ENCODE measurements around the gene LHX8. TPM values are rescaled to one million over a fixed set of nuclear protein-coding genes. Genes with fewer than 3 reads are reported as not detected.

The LHX8 gene
- total and polyA plus RNA-seq, 2 of the 13 experiments (the other 11 are each of a cell fraction or from before 2014, with no cell fraction given), result not detected

- no TSS peak for BruUV-seq (replicated peaks)
- no peak overlapping the region for H3K4me3 ChIP-seq (replicated peaks in 1 of 3; ENCODE audit: insufficient read depth in 1 of 3, low read depth in 2 of 3, low read length in 3 of 3)
- POLR2A ChIA-PET, result no interaction called here
- no peaks in the 10 kb centered on the region for H3K9me3 ChIP-seq (ENCODE audit: low read length)
- intact Hi-C loops (cut with micrococcal nuclease; ENCODE audit: unreplicated experiment) (no loop called here), in situ Hi-C loops (cut with HindIII; ENCODE audit: extremely low pct_ligation_motif_present, low pct_unique_long_range_greater_than_20kb) (no loop called here)
- no peak for TF ChIP-seq ZNF564 (CRISPR knock-in tag; IDR thresholded peaks at IDR 0.05)
- TF ChIP-seq ZNF543 (CRISPR knock-in tag; IDR thresholded peaks at IDR 0.05), result no peak
- TF ChIP-seq RNF2 (conservative IDR thresholded peaks at IDR 0.05; ENCODE audit: low read depth), result no peak
- TF ChIP-seq SIN3A (IDR thresholded peaks at IDR 0.05; ENCODE audit: borderline replicate concordance, low read depth, low read length), result no peak
- TF ChIP-seq CEBPZ (IDR thresholded peaks at IDR 0.05; ENCODE audit: low read length), result no peak
- no peak for TF ChIP-seq KLF12 (CRISPR knock-in tag; IDR thresholded peaks at IDR 0.05; ENCODE audit: borderline replicate concordance)
- no peak for TF ChIP-seq NAIF1 (CRISPR knock-in tag; IDR thresholded peaks at IDR 0.05; ENCODE audit: borderline replicate concordance)
- no peak for TF ChIP-seq NONO (IDR thresholded peaks at IDR 0.05)
- TF ChIP-seq NONO (CRISPR knock-in tag; conservative IDR thresholded peaks at IDR 0.05), result no peak
- TF ChIP-seq ZSCAN30 (CRISPR knock-in tag; IDR thresholded peaks at IDR 0.05), result no peak
- TF ChIP-seq CREB3 (CRISPR knock-in tag; IDR thresholded peaks at IDR 0.05), result no peak
- TF ChIP-seq PATZ1 (CRISPR knock-in tag; IDR thresholded peaks at IDR 0.05), result no peak
- no peak for TF ChIP-seq ONECUT2 (CRISPR knock-in tag; IDR thresholded peaks at IDR 0.05)
- no peak for TF ChIP-seq DDIT3 (CRISPR knock-in tag; IDR thresholded peaks at IDR 0.05)
- TF ChIP-seq PPARG (CRISPR knock-in tag; conservative IDR thresholded peaks at IDR 0.05), result no peak
- H4K20me1 ChIP-seq (ENCODE audit: insufficient read depth, low read length), result no peaks in the 10 kb centered on the region
- no peak overlapping the region for H3K4me2 ChIP-seq (ENCODE audit: low read depth, low read length)
- no peak for ATAC-seq
- FAIRE-seq, result no peak
- H3K79me2 ChIP-seq (ENCODE audit: insufficient read depth, low read length), result no peaks in the 10 kb centered on the region
- no peak overlapping the region for H3K27ac ChIP-seq (ENCODE audit: extremely low read length, insufficient read depth, low read length)
- no peaks in the 10 kb centered on the region for H3K4me1 ChIP-seq (ENCODE audit: insufficient read depth, low read length)
- H3K9ac ChIP-seq (ENCODE audit: insufficient read depth, low read depth, low read length), result no peak overlapping the region
- H3K36me3 ChIP-seq (replicated peaks in 1 of 2; ENCODE audit: control insufficient read depth in 1 of 2, insufficient read depth in 2 of 2, low read length in 2 of 2), result no peaks in the 10 kb centered on the region
- no peak overlapping the region for H2AFZ ChIP-seq (ENCODE audit: low read length)
- WGBS (ENCODE audit: low lambda C conversion rate), result 0% methylated on average over 1 of the region's 1 CpG
- DNase-seq (ENCODE audit: low spot score), result no peak
- CTCF ChIA-PET (ENCODE audit: low intra/inter-chr PET ratio, low total read pairs), result no interaction called here
- no peaks in the 10 kb centered on the region; a peak in 1 of 5 replicates for H3K27me3 ChIP-seq (ENCODE audit: control insufficient read depth in 1 of 2, insufficient read depth in 2 of 2, low read length in 2 of 2)
These were observed 36.5 kb upstream of the LHX8 start for GRCh38 chr1:75097654-75098053.

All from HepG2 (cell line).